Measurements from ENCODE around the gene ZMIZ1. TPM values are rescaled to one million over a fixed set of nuclear protein-coding genes. Genes with fewer than 3 reads are reported as not detected.

Gene ZMIZ1
- total RNA-seq, 1 donor from 2014 or later = 107 TPM

- peak; percentile 9 for DNase-seq (ENCODE audit: low spot score)
These were observed 287.3 kb downstream of the ZMIZ1 start for GRCh38 chr10:79356104-79356503.

DNA sequence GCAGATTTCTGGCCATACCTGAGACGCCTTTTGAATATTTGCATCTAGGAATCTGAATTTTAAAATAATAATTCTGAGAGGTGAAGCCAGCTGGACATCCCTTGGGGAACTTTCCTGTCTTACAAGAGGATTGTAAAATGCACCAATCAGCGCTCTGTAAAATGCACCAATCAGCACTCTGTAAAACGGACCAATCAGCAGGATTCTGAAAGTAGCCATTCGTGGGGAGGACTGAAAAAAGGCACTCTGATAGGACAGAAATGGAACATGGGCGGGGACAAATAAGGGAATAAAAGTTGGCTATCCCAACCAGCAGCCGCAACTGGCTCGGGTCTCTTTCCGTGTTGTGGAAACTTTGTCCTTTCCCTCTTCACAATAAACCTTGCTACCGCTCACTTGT is 288.4 kb downstream of the ZMIZ1 start:
- DNase-seq (ENCODE audit: low spot score) = peak; percentile 3

- DNase-seq (ENCODE audit: low spot score) = peak; percentile 76
These were observed 290.0 kb downstream of the ZMIZ1 start for GRCh38 chr10:79358811-79359210.

DNA sequence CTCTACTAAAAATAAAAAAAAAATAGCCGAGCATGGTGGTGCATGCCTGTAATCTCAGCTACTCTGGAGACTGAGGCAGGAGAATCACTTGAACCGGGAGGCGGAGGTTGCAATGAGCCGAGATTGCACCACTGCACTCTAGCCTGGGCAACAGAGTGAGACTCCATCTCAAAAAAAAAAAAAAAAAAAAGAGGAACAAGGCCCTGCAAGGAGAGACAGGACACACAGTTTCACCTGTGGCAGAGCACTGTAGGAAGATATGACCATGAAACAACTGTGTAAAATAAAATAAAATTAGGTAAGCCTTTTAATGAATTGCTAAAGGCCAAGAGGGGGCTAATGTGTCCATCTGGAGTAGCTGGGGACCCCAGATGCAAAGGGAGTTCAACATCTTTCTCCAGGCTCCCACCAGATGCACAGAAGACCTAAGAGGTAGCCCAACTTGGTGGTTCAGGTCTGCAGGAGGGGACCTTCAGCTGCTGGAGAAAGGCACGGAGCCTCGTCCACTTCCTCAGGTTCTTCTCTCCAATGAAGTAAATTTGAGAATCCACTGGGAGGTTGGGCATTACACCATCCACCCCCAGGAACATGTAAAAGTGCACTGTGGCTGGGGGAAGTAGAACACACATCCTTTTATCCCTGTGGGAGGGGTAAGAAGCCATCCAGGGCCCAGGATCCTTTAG is 291.2 kb downstream of the ZMIZ1 start:
- peak; percentile 6 for DNase-seq (ENCODE audit: low spot score)

GRCh38 chr10:79360499-79361342 is 292.0 kb downstream of the ZMIZ1 start:
- no peak for DNase-seq (ENCODE audit: low spot score)

DNA sequence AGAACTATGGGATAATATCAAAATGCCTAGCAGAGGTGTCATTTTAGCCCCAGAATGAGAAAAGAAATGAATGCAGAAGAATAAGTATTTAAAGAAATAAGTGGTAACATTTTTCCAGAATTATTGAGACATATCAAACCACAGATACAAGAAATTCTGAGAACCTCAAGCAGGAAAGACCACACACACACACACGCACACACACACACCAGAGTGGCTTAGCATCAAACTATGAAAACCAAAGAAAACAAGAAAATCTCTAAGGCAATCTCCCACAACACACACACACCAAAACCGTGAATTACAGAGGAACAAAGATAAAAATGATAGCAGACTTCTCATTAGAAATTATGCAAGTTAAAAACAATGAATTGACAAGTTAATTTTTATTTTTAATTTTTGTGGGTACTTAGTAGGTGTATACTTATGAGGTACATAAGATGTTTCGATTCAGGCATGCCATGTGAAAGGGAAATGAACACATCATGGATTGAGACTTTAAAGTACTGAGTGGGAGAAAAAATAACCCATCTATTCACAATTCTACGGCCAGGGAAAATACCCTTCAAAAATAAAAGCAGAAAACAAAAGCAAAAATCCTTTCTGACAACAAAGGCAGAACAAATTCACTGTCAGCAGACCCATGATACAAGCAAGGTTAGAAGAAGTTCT is 293.1 kb downstream of the ZMIZ1 start:
- DNase-seq (ENCODE audit: low spot score) = no peak

Measured in mucosa of gallbladder (tissue), 1 donor.